K562 treated with DMSO at 1 percent for 48 hours (cell line): ENCODE measurements around the gene SORCS1. TPM values are rescaled to one million over a fixed set of nuclear protein-coding genes. Genes with fewer than 3 reads are reported as not detected.

Source experiments
- total RNA-seq: library from RNA; unstranded; fragments of 300-600 nt; gene quantifications from 2 replicates; pipeline ENCODE4 v1.2.3, GENCODE V29; 2022; ENCODE audit warnings: low replicate concordance; ENCODE audit errors: extremely low read depth

The SORCS1 gene
- total RNA-seq: not detected in 2 replicates

GRCh38 chr10:107163881-107164861 is at the start of gene SORCS1:
TSS of gene SORCS1 (minus strand) at chr10:107164706.

